Measurements from ENCODE around the gene REEP2.
"Not testable (repeated sequence)": the region's sequence is repeated elsewhere in the genome, so short reads cannot be mapped to it uniquely, and the experiment has no call there.

The REEP2 gene

DNA sequence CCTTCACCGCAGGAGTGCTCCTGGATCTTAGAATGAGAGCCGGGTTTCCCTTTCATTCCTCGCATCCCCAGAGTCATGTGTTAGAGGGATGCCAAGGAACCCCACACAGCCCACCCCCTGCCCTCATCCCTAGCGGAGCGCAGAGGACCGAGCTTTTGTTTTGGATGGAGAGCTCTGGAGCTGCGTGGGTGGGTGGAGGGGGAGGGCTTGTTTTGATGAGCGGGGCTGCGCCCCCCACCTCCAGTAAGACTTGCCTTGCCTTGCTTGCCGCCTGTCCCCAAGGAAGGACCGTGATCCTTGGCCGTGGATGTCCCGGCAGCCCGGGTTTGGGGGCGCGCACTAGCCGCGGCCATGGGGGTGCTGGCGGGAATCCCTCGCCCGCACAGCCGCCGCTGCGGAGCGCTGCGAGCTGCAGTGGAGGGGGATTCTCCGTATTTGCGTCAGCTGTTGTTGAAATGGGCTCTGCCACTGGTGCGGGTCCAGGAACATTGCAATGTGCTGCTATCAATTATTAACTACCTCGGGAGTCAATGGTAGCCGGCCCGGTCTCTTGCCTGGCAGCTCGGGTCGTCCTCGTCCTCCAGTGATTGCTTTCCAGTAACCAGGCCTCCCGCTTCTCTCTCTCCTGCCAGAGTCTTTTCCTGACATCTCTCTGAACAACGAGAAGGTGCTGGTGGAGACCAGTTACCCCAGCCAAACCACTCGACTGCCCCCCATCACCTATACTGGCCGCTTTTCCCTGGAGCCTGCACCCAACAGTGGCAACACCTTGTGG is 27.5 kb downstream of the REEP2 start:
- no peak for DNase-seq

DNA sequence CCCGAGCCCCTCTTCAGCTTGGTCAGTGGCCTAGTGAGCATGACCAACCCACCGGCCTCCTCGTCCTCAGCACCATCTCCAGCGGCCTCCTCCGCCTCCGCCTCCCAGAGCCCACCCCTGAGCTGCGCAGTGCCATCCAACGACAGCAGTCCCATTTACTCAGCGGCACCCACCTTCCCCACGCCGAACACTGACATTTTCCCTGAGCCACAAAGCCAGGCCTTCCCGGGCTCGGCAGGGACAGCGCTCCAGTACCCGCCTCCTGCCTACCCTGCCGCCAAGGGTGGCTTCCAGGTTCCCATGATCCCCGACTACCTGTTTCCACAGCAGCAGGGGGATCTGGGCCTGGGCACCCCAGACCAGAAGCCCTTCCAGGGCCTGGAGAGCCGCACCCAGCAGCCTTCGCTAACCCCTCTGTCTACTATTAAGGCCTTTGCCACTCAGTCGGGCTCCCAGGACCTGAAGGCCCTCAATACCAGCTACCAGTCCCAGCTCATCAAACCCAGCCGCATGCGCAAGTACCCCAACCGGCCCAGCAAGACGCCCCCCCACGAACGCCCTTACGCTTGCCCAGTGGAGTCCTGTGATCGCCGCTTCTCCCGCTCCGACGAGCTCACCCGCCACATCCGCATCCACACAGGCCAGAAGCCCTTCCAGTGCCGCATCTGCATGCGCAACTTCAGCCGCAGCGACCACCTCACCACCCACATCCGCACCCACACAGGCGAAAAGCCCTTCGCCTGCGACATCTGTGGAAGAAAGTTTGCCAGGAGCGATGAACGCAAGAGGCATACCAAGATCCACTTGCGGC is 28.2 kb downstream of the REEP2 start:
- no peak for DNase-seq

DNA sequence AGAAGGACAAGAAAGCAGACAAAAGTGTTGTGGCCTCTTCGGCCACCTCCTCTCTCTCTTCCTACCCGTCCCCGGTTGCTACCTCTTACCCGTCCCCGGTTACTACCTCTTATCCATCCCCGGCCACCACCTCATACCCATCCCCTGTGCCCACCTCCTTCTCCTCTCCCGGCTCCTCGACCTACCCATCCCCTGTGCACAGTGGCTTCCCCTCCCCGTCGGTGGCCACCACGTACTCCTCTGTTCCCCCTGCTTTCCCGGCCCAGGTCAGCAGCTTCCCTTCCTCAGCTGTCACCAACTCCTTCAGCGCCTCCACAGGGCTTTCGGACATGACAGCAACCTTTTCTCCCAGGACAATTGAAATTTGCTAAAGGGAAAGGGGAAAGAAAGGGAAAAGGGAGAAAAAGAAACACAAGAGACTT is 28.9 kb downstream of the REEP2 start:
- DNase-seq: no peak

DNA sequence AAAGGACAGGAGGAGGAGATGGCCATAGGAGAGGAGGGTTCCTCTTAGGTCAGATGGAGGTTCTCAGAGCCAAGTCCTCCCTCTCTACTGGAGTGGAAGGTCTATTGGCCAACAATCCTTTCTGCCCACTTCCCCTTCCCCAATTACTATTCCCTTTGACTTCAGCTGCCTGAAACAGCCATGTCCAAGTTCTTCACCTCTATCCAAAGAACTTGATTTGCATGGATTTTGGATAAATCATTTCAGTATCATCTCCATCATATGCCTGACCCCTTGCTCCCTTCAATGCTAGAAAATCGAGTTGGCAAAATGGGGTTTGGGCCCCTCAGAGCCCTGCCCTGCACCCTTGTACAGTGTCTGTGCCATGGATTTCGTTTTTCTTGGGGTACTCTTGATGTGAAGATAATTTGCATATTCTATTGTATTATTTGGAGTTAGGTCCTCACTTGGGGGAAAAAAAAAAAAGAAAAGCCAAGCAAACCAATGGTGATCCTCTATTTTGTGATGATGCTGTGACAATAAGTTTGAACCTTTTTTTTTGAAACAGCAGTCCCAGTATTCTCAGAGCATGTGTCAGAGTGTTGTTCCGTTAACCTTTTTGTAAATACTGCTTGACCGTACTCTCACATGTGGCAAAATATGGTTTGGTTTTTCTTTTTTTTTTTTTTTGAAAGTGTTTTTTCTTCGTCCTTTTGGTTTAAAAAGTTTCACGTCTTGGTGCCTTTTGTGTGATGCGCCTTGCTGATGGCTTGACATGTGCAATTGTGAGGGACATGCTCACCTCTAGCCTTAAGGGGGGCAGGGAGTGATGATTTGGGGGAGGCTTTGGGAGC is 29.5 kb downstream of the REEP2 start:
- DNase-seq: no peak

DNA sequence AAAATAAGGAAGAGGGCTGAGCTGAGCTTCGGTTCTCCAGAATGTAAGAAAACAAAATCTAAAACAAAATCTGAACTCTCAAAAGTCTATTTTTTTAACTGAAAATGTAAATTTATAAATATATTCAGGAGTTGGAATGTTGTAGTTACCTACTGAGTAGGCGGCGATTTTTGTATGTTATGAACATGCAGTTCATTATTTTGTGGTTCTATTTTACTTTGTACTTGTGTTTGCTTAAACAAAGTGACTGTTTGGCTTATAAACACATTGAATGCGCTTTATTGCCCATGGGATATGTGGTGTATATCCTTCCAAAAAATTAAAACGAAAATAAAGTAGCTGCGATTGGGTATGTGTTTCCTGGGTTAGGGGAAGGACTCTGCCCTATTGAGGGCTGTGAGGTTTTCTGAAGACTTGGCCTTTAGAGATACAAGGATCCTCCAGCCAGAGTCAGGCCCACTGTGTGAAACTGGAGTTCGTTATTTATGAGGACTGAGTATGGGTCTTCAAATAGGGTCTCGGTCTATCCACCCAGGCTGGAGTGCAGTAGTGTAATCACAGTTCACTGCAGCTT is 30.2 kb downstream of the REEP2 start:
- no peak for DNase-seq

DNA sequence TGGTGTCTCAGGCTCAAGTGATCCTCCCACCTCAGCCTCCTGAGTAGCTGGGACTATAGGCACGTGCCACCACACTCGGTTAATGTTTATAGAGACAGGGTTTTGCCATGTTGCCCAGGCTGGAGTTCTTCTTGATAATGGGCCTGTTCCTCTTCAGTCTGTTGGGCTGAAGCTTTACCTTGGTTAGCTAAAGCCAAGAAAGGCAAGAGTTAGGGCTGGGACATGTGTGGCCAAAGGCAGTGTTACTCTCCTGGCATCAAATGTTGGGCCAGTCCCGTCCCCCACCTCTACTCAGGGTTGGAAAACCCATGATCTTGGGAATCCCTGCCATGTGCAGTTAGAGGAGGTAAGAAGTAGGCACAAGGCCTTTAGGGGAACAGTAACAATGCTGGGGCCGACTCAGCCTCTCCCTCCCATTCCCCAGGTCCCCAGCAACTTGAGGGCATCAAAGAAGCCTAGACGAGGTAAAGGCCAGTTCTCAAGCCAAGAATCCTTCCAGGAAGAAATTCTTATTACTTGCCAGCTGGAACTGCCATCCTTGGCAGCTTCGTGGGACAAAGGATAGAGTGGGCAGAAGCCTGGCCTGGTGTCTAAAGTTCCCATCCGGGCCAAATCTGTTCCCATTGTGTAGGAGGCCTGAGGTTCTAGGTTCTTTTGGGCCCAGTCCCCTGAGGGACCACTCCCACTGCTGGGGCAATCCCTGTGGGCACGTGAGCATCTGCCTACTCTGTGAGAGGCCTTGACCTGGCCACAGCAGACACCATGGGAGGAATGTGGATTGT is 30.9 kb downstream of the REEP2 start:
- DNase-seq: no peak

DNA sequence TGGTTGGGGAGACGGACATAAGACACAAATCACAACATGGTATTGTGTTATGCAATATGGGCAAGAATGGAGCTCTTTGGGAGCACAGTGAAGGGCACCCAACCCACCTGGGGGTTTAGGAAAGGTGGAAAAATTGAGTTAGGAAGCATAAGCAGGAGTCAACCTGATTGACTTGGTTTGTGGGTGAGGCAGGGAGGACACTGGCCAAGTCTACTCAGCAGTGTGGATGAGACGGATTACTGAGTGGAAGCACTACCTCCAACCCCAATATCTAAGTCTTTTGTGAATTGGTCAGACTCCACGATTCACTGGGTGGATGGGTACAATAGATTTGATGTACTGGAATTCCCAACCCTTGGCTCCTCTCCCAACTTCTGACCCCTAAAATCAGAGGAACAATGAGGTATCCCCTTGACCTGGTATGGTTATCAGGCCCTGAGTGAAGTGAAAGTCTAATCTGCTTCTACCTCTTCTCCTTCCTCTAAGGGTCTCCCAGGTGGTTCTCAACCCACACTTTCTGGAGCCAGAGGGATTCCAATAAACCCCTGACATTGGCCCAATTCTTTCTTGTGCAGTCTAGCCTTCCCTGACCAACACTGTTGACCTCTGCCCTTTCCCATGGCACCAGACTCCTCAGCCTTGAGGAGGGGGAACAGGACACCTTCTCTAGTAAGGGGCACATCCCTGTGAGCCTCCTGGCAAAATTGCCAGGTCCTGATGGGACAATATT is 31.6 kb downstream of the REEP2 start:
- no peak for DNase-seq

DNA sequence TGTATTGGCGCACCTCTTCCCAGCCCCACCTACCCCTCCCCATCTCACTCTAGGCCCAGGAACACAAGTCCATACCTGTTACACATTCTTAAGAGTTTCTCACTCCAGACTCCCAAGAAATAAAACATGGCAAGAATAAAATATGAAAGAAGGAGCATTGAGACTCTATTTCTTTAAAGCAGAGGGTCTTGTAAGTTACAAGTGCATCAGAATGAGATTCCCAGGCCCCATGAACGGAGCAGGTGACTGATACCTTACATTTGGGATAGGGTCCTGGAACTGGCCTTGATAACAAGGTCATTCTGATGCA is 32.1 kb downstream of the REEP2 start:
- DNase-seq: no peak

DNA sequence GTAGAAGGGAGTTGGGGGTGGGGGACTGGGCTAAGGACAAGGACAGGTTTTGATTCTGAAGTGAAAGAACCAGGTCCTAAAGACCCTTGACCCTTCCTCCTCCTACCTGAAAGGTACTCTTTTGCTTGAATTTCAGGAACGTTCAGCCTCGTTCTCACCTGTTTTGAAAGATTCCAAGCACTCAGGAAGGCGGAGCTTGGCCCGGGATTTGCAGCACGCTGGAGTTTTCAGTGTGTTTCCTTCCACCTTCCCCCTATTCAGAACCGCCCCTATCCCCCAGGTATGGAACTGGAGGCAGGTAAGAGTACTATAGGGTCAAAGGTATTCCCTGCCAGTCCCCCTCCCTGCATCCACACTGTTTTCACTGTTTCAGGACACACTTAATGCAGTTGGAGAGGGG is 33.5 kb downstream of the REEP2 start:
- no peak for DNase-seq

DNA sequence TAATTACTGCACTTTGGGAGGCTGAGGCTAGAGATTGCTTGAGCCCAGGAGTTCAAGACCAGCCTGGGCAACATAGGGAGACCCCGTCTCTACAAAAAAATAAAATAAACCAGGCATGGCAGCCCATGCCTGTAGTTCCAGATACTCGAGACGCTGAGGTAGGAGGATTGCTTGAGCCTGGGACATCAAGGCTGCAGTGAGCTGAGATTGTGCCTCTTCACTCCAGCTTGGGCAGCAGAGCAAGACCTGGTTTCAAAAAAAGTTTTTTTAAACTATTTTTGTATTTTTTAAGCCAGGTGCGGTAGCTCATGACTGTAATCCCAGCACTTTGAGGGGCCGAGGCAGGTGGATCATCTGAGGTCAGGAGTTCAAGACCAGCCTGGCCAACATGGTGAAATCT is 34.3 kb downstream of the REEP2 start:
- not testable (repeated sequence) for DNase-seq

DNA sequence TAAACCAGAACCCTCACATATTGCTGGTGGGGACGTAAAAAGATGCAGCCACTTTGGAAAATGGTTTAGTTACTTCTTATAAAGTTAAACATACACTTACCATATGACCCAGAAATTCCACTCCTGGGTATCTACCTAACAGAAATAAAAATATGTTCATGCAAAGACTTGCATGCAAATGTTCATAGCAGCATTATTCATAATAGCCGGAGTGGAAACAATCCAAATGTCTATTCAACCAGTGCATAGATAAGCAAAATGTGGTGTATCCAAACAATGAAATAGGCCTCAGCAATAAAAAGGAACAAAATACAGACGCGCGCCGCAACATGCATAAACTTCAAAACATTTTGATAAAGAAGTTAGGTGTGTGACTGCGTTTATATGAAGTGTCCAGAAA is 38.1 kb downstream of the REEP2 start:
- DNase-seq: no peak

DNA sequence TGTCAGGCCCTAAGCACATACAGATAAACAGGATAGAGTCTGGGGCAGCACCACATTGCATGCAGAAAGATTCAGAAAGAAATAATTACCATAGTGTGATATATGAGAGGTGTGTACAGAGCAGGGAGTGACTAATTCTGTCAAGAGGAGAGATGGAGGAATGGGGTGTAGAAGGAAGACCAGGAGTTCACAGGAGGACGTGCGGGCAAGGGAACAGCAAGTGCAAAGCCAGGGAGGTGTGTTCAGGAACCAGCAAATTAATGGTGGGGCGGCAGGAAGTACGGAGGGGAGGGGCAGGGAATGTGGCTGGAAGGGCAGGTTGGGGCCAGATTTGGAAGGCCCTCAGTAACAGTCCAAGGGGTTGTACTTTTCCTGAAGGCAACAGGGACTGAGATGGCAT is 43.8 kb downstream of the REEP2 start:
- no peak for DNase-seq

DNA sequence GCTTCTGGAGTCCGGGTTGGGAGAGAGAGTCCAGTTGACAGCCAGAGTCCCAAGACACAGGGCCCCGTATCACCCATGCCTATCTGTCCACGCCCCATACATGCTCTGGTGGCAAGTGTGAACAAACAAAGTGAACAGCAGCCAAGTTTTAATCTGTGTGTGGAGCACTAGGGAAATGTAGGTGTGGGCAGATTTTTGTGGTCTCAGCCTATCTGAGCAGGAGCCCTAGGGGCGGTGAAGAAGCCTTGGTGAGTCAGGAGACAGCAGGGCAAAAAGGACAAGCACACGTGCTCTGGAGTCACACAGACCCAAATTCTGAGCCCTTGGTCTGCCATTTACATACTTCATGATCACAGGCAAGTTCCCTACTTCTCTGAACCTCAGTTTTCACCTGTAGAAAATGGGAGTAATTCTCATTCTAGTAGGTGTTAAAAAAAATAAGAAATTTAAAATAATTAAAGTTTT is 49.7 kb downstream of the REEP2 start:
- DNase-seq: no peak

DNA sequence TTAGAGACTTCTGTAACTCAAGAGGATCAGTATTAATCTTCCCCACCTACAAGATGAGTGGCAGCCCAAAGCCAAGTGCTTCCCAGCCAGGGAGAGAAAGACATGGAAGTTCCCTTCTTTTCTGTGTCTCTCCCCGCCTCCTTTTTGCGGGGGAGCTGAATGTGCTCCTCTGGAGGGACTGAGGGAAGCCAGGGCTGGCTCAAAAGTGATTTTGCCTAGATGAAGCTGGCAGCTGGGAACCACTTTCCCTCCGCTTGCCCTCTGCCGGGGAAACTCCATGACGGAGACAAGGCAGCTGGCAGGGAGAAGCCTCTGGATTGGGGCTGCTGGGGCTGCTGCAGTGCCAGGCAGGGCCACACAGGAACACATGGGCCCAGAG is 50.8 kb downstream of the REEP2 start:
- no peak for DNase-seq

DNA sequence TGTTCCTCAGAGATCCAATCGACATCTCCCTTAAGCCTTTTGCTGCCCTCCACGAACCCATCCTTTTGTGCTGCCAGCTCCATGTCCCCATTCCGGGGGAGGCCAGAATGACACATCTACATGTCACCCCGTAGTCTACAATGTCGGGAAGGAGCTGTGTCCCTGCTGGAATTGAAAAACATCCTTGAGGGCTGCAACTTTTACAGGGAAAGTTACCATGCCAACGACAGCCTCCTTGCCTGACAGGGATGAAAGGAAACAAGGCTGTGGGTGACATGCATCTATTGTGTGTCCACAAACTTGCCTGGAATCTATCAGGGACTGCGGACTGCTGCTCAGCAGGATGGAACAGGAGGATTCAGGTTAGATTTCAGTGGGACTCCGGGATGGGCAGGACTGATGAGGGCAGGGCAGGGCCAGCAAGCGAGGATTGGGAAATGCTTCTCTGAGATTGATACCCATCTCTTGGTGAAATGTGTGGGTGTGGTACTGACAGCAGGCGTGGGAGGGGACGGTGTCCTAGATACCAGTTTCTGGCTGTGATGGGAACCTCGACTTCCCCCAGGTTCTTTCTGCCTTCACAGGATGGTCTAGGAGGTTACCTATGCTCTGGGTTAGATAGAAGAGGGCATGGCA is 51.9 kb downstream of the REEP2 start:
- no peak for DNase-seq

DNA sequence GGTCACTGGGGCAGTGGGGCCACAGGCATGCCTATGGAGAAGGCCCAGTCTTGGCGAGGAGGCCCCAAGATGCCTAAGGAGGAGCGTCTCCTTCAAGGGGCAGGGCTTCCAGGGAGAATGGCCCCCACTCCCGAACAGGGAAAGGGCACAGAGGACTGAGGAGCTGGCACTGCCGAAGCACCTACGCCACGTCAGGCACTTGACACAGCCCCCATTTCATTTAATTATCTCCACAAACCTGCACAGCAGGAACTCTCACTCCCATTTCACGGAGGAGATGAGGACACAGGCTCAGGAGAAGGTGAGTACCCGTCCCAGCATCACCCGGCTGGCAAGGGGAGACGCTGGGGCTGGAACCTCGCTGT is 52.4 kb downstream of the REEP2 start:
- DNase-seq: no peak

DNA sequence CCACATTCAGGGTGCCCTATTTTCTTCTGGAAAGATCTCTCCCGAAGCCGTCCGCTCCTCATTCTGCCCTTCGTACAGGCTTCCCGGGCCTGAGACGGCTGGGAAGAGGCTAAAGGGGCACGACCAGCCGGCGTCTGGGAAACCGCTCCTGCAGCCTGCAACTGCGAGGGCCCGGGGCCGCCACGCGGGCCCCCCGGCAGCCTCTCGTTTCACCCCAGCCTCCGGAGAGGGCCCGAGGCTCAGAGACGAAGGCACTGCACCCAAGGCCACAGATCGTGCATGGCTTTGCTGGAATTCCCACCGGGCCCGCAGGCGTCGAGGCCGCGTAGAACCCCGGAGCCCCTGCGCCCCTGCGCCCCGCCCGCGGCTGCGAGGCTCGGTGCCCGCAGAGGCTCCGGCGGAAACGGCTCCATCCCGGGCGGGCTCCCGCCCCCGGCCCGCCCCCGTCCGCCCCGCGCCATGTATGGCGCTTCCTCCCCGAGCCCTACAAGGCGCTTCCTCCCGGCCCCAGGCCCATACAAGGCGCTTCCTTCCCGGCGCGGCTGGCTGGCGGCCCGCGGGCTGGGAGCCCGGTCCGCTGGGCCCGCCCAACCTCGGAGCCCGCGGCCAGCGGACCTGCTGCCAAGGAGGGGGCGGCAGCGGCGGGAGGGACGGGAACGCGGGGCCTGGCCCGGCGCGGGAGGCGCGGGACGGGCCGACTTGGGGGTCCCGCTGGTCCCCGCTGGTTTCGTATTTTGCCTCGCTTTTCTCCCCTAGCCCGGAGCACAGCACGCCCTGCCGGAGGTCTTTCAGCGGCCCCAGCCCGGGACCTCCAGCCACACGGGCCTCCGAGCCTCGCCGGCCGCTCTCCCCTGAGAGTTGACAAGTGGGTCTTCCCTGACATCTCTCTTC is 53.1 kb downstream of the REEP2 start:
- peak; percentile 86 for DNase-seq

DNA sequence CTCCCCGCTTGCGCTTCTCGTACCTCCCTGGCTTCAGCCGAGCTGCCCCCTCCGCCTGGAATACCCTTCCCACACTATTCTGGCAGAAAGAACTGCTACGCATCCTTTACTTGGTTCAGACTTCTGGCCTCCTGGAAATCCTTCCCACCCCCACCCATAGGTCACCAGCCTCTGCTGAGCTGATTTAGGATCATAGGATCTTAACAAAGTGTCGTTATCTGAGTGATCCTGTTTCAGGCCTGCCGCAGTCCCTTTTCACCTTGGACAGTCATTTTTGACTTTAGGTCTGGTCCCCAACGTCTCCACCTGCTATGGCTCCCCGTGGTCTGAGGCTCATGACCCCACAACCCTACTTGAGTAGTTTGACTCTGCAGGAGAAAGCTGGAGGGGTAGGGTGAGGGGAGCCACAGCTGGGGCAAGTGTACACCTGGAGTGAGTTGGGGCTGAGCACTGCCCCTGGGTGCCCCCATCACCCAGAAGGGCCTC is 53.7 kb downstream of the REEP2 start:
- DNase-seq: no peak

DNA sequence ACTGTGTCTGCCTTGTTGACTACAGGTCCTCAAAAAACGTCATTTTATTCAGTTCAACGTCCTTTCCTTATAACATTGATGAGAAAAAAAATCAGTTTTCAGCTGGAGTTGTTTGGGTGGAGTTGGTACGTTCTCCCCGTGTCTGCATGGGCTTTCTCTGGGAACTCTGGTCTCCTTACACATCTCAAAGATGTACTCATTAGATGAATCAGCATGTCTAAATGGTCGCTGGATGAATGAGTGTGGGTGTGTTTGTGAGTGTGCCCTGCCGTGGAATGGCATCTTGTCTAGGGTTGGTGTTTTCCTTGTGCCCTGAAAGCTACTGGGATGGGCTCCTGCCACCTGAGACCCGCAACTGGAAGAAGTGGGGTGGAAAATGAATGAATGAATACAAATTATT is 56.5 kb downstream of the REEP2 start:
- DNase-seq: no peak

Data from activated CD4-positive, alpha-beta T cell treated with anti-CD3 and anti-CD28 coated beads, Interleukin-2, amount 50 U/mL, for 16 hours (primary cell).